Superior temporal gyrus (tissue), 1 donor: ENCODE results near the gene SST.

Experiments
- DNase-seq: peaks from one replicate; pipeline ENCODE4 v3.0.0-alpha.2; 2016; ENCODE audit errors: extremely low spot score

The SST gene

GRCh38 chr3:187669675-187670504 lies at the start of gene SST:
Gene SST (minus strand): TSS chr3:187670394. CDS start chr3:187670291, 103 bp downstream.
- no peak for DNase-seq

- DNase-seq, result no peak
These were observed 49.6 kb upstream of the SST start for GRCh38 chr3:187719628-187720336.

- DNase-seq, result no peak
These were observed 48.6 kb upstream of the SST start for GRCh38 chr3:187718802-187719201.

- no peak for DNase-seq
These were observed 47.4 kb upstream of the SST start for GRCh38 chr3:187717572-187717971.

- DNase-seq, result peak; percentile 91
These were observed 44.3 kb upstream of the SST start for GRCh38 chr3:187714404-187714979.

GRCh38 chr3:187713504-187713903 lies 43.3 kb upstream of the SST start:
- no peak for DNase-seq

GRCh38 chr3:187709155-187709554 lies 39.0 kb upstream of the SST start:
- no peak for DNase-seq

- no peak for DNase-seq
These were observed 38.5 kb upstream of the SST start for GRCh38 chr3:187708696-187709095.

- DNase-seq, result no peak
These were observed 36.8 kb upstream of the SST start for GRCh38 chr3:187706971-187707370.

GRCh38 chr3:187705164-187705563 lies 35.0 kb upstream of the SST start:
- no peak for DNase-seq

GRCh38 chr3:187702507-187703033 lies 32.4 kb upstream of the SST start, which contains the start of gene RTP2:
Gene RTP2 (minus strand): TSS chr3:187702557. CDS start chr3:187702128, 429 bp downstream.
- DNase-seq, result no peak

- no peak for DNase-seq
These were observed 30.1 kb upstream of the SST start for GRCh38 chr3:187700249-187700648.

GRCh38 chr3:187698499-187699399 lies 28.6 kb upstream of the SST start:
- DNase-seq, result no peak

- DNase-seq, result no peak
These were observed 25.8 kb upstream of the SST start for GRCh38 chr3:187696021-187696420.

GRCh38 chr3:187695449-187695848 lies 25.3 kb upstream of the SST start:
- no peak for DNase-seq

- no peak for DNase-seq
These were observed 24.6 kb upstream of the SST start for GRCh38 chr3:187694801-187695200.

GRCh38 chr3:187693431-187693830 lies 23.2 kb upstream of the SST start:
- no peak for DNase-seq

- no peak for DNase-seq
These were observed 19.8 kb upstream of the SST start for GRCh38 chr3:187689984-187690383.

- DNase-seq, result no peak
These were observed 16.6 kb upstream of the SST start for GRCh38 chr3:187686621-187687273.

GRCh38 chr3:187685948-187686347 lies 15.8 kb upstream of the SST start:
- DNase-seq, result no peak

- no peak for DNase-seq
These were observed 14.7 kb upstream of the SST start for GRCh38 chr3:187684880-187685279.
